GM18858 (cell line): ENCODE results near the gene ARFGEF3.
A peak's percentile ranks its signal among the peaks of the same experiment; 100 is the strongest.
"Not testable (repeated sequence)": the region's sequence is repeated elsewhere in the genome, so short reads cannot be mapped to it uniquely, and the experiment has no call there.

Experiments
- ATAC-seq: cut with Tn5 transposase; IDR thresholded peaks from one replicate; pipeline ENCODE4 v1.9.1; 2021; ENCODE audit not compliant: unreplicated experiment

The ARFGEF3 gene, protein sequence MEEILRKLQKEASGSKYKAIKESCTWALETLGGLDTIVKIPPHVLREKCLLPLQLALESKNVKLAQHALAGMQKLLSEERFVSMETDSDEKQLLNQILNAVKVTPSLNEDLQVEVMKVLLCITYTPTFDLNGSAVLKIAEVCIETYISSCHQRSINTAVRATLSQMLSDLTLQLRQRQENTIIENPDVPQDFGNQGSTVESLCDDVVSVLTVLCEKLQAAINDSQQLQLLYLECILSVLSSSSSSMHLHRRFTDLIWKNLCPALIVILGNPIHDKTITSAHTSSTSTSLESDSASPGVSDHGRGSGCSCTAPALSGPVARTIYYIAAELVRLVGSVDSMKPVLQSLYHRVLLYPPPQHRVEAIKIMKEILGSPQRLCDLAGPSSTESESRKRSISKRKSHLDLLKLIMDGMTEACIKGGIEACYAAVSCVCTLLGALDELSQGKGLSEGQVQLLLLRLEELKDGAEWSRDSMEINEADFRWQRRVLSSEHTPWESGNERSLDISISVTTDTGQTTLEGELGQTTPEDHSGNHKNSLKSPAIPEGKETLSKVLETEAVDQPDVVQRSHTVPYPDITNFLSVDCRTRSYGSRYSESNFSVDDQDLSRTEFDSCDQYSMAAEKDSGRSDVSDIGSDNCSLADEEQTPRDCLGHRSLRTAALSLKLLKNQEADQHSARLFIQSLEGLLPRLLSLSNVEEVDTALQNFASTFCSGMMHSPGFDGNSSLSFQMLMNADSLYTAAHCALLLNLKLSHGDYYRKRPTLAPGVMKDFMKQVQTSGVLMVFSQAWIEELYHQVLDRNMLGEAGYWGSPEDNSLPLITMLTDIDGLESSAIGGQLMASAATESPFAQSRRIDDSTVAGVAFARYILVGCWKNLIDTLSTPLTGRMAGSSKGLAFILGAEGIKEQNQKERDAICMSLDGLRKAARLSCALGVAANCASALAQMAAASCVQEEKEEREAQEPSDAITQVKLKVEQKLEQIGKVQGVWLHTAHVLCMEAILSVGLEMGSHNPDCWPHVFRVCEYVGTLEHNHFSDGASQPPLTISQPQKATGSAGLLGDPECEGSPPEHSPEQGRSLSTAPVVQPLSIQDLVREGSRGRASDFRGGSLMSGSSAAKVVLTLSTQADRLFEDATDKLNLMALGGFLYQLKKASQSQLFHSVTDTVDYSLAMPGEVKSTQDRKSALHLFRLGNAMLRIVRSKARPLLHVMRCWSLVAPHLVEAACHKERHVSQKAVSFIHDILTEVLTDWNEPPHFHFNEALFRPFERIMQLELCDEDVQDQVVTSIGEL (N-terminal part only)

DNA sequence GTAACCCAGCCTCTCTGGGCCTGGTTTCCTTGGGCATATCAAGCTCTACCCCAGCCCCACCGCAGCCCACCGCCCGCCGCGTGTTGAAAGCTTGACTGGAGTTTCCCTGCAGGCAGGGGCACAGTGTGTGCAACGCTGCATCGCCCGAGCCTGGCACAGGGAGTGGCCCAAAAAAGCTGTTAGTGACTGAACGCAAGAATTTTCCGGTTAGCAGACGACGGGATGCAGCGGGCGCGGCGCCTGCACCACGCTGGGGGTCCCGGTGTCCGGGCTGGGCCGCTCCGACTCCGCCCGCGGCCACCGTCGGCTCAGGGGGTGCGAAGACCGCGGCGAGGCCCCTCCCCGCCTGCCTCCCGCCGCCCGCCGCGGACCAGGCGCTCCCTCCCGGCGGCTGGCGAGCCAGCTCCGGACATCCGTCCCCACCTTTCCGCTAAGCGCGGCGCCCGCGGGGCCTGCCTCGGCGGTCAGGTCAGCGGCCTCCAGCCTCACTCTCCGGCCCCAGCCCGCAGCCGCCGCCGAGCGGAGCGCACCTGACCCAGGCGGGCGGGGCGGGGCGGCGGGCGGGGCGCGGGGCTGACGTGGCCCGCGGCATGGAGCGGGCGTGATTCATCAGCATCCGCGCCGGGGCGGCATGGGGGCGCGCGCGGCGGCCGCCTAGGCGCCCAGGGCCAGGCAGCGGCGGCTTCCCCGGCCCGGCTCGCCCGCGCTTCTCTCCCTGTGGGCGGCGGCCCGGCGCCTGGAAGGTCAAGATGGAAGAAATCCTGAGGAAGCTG, at the start of gene ARFGEF3:
Gene ARFGEF3 (plus strand): TSS at position 602 of the 773 bp plus-strand sequence. CDS start 148 bp downstream, at position 750.
- ATAC-seq: peak; percentile 46

DNA sequence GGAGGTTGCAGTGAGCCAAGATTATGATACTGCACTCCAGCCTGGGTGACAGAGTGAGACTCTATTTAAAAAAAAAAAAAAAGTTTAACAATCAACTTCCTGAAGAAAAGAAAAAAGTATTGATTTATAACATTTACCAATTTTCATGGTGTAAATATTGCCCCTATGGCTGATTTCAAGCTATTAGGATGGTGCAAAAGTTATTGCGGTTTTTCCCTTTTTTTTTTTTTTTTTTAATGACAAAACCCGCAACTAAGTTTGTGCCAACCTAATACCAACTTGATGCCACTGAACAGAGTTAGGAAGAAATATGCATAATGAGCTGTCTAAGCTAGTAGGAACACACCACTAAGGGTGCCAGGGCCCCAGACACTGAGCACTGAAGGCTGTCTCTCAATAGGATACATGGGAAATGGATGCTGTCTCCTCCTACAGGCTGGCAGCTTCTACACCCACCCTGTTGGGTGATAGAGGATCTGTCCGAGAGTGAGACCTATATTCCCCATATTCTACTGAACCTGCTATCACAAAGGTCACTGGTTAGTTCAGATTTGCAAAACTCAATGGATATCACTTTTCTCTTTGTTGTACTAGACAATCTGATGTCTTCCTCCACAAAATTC, 48.0 kb upstream of the ARFGEF3 start:
- ATAC-seq: no peak

DNA sequence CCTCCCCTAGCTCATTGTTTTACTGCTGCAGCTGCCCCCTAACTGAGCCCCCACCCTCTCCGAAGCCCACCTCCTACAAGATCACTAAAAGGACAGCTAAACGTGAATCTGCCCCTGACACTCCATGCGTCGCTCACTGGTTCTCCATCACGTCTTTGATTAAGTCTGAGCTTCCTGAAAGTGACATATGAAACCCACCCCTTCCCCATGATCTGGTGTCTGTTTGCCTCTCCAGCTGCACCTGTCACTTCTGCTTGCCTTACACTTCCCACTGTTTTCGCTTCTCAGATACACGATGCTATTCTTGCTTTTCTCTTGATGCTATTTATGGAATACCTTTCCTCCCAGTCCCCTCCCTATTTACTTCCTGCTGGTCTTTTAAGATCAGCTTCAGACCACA, 46.5 kb upstream of the ARFGEF3 start:
- ATAC-seq: no peak

DNA sequence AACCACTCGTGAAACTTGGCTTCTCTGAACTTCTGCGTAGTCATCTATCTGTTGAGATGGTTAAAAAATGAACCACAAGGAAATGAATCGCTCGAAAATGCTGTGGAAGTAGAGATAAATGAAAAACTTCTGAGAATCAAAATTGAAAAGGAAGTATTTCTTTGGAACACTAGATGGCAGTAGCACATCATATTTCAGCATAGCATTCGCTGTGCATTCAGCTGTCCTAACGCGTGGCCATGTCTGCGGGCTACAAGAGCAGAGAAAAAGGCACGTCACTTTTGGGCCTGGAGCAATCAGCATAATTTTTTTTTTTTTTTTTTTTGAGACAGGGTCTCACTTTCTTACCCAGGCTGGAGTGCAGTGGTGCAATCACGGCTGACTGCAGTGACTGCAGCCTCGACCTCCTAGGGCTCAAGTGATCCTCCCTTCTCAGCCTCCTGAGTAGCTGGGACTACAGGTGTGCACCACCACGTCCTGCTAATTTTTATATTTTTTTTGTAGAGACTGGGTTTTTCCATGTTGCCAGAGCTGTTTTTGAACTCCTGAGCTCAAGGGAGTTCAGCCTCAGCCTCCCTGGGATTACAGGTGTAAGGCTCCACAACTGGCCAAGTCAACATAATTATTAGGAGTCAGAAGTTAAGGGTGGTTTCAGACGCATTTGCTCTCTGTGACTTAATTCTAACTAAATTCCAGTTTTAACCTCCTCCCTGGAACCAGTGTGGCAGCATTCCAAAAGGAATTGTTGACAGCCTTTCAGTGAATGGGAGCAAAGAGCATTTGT, 45.7 kb upstream of the ARFGEF3 start:
- peak; percentile 72 for ATAC-seq

DNA sequence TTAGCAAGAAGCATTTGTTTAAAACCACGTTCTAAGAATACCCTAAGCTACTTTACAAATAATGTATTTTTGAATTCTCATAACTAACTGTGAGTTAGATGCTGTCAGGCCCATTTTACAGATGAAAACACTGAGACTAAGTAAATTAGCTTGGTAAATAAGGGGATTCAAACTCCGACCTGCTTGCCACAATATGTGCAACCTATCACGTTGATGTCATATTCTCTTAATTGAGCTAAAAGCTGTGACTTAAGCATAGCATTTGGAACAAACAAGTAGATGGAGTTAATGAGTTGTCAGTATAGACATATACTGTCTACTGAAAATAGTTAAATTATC, 45.1 kb upstream of the ARFGEF3 start:
- ATAC-seq: no peak

DNA sequence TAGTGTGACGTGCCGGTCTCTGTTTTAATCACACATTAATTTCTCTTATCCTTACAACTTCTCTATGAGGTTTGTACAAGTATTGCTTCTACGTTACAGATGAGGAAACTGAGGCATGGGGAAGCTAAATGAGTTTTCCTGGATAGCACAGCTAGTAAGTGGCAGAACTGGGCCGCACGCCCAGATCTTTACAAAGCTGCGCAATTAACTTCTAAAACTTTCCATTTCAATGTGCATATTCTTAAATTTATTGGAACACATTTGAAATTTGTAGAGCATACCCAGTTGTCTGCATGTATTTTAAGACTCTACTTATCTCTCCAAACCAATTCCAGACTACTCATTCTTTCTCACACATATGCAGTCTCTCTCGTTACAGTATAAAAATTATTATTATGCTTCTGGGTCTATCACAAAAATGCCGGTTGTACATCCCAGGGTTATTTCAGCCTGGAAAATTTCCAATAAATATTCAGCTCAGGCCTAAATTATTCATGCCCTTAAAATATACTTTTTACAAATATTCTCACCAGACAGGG, 44.3 kb upstream of the ARFGEF3 start:
- no peak for ATAC-seq

DNA sequence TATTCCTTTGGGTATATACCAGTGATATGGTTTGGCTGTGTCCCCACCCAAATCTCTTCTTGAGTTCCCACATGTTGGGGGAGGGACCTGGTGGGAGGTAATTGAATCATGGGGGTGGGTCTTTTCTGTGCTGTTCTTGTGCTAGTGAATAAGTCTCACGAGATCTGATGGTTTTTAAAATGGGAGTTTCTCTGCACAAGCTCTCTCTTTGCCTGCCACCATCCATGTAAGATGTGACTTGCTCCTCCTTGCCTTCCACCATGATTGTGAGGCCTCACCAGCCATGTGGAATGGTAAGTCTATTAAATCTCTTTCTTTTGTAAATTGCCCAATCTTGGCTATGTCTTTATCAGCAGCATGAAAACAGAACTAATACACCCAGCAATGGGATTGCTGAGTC, 42.5 kb upstream of the ARFGEF3 start:
- not testable (repeated sequence) for ATAC-seq

DNA sequence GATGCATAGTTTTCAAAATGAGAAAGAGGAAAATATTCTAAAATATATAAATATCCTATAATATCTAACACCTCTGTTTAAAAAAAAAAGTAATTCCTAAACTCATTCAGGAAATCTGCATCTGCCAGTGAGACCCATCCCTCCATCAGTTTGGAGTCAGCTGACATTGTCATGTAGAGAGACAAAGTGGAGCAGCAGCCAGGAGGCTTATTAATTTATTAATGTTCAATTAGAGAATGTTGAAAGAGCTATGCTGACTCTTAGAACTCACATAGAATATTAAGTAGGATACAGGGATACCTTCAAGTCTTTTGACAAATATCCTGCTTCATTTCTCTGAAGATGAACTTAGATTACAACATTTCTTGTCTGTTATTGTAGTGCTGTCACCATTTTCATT, 41.8 kb upstream of the ARFGEF3 start:
- no peak for ATAC-seq

DNA sequence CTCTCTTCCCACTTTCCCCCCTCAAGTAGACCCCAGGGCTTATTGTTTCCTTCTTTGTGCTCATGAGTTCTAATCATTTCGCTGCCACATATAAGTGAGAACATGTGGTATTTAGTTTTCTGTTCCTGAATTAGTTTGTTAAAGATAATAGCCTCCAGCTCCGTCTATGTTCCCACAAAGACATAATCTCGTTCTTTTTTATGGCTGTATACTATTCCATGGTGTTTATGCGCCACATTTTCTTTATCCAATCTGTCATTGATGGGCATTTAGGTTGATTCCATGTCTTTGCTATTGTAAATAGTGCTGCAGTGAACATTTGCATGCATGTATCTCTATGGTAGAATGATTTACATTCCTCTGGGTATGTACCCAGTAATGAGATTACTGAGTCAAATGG, 37.6 kb upstream of the ARFGEF3 start:
- no peak for ATAC-seq

DNA sequence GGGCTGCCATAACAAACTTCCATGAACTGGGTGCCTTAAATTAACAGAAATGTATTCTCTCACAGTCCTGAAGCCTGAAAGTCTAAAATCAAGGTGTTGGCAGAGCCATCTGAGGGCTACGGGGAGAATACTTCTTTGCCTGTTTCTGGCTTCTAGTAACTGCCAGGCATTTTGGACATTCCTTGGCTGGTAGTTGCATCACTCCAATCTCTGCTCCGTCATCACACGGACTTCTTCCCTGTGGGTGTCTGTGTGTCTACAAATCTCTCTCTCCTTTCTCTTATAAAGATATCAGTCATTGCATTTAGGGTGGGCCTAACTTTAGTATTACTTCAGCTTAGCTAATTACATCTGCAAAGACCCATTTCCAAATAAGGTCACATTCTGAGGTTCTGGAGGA, 33.6 kb upstream of the ARFGEF3 start:
- no peak for ATAC-seq

DNA sequence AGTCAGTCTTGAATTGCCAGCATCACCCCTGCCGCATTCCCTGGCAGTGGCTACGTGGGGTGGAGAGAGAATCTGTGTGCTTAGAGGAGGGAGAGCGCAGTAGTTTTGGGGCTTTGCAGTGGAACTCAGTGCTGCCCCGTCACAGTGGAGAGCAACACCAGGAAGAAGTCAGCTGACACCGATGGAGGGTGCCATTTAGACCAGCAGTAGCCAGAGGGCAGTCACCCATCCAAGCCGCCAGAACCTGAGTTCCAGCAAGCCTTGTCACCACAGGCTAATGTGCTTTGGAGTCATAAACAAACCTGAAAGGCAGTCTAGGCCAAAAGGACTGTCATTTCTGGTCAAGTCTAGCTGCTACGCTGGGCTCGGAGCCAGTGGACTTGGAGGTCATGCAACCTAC, 32.5 kb upstream of the ARFGEF3 start:
- no peak for ATAC-seq

DNA sequence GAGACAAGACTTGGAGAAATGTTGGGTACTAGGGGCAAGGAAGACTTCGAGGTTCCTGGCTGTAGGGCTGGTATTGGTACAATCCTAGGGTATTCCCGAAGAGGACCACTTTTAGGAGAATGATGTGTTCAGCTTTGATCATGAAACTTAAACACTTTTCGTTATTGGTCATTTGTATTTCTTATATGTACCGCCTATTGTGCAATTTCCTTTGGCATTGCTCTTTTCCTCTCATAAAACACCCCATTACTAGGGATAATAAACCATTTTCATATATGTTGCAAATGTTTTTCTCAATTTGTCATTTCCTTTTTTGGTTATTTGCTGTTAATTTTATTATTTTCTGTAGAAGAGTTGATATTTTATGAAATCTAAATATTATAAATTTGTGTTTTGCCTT, 18.9 kb upstream of the ARFGEF3 start:
- no peak for ATAC-seq

DNA sequence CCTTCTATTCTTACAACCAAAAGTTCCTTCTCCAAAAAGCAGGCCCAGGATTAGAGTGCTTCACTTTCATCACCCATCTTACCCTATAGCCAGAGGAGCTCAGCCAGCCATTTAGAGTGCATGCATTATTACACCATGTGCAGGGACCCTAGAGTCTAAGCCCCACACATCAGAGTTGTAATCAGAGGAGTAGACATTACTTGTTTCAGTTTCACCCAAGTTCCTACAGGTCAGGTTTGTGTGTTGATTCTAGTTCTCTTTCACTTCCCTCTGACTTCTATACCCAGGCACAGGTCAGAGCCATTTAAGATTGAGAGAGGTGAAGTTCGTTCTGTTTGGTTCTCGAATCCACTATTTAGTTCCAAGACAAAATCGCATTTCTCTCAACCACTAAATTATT, 16.3 kb upstream of the ARFGEF3 start:
- no peak for ATAC-seq

DNA sequence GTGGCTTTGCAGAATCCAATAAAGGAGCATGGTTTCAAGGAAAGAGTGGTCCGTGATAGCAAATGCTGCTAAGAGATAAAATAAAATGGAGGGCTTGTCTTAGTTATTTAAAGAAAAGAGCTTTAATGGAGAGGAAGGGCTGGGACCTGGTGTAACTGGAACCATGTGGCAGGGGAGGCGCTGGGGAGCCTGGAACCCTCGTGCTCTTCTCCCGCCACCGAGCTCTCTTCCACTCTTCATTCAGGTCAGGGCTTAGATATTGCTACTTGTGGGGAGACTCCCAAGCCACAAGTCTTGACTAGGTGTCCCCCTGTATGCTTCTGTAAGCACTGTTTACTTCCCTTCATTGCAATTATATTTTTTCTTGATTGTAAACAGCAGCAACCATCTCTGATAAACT, 15.2 kb upstream of the ARFGEF3 start:
- ATAC-seq: no peak

DNA sequence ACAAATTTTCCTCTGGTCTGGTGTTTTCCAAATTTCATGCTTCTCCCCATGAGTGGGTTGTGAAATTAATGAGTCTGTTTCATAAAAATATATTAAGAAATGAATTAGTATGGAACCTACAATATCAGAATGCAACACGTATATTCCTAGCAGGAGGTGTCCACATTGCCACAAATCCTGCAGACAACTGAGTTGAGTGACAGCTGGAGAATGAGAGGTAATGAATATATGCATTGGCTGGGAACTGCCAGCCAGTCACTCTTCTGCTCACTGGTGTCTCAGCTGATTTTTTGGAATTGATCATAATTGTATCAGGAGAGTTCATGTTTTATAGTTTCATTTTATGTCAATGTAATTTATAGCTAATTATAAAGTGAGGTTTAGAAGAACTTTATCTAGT, 6.3 kb upstream of the ARFGEF3 start:
- no peak for ATAC-seq

DNA sequence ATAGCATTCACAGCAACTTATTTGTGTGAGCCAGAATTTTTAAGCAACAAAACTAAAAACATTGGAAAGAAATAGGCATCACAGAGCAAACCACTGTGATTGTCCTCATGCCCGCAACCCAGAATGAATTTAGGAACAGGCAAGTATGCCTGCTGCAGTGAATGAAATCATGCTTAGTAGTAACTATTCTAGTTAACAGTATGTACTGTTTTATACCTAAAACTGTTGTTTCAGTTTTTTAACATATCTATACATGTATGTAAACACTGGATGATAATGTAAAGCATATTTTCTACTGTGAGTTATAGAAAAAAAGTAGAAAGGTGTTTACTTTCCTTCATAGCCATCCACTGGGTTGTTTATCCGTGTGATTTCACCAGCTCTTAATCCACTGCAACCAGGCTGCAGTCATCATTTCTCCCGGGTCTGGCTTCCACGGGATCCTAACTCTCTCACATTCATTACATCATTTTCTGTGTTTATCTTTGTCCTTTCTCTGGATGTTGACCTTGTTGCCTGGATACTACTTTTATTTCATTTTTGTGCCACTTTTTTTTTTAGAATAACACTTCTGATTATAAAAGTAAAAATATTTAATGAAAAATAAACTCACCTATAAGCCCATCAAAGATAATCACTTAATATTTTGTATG, 3.6 kb upstream of the ARFGEF3 start:
- ATAC-seq: no peak

DNA sequence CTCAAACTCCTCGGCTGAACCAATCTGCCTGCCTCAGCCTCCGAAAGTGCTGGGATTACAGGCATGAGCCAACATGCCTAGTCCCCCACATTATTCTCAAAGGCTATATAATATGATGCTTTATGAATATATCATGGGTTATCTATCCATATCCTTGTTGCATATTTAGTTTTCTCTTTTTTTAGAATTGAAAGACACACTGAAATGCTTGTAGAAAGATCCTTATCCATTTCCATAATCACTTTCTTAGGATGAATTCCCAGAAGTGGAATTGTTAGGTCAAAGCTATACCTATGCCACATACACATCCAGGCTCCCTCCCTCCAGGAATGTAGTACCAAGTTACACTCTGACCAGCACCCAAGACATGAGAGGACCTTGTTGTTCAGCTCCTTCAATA, 2.5 kb upstream of the ARFGEF3 start:
- no peak for ATAC-seq

DNA sequence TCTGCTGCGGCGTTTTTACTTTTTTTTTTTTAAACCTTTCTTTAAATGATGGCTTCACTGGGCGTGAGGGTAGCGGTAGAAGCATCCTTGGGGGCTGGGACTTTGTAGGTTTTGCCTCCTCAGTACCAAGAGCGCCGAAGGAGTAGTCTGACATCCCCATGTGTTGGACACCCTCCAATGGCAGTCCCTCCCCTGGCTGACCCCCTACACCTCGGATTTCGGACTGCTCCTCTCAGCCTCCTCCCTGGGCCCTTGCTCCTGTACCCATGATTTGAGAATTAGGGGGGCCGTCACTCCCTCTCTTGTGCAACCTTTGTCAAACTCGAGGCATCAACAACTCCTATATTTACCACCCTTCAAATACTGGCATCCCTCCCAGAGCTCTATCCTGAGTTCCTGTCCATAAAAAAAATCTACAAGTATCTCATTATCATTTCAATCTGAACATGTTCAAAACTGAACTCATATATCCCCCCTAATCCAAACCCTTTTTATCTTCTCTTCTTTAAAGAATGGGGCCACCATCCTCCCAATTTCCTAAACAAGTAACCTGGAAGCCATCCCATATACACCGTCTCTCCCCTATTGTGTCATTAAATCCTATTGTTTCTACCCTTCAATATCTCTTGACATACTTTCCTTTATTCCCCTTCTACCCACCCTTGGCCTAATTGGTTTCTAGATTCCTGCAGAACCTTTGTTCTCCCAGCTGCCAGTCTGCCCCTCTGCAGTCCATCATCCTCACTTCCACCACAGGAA, 1.2 kb upstream of the ARFGEF3 start:
- ATAC-seq: no peak
